Ammon's horn (tissue), 1 donor: ENCODE data around the gene SEZ6L.

Experiments
- DNase-seq: peaks from one replicate; pipeline ENCODE4 v3.0.0-alpha.2; 2016; ENCODE audit warnings: low spot score

Gene SEZ6L

DNA sequence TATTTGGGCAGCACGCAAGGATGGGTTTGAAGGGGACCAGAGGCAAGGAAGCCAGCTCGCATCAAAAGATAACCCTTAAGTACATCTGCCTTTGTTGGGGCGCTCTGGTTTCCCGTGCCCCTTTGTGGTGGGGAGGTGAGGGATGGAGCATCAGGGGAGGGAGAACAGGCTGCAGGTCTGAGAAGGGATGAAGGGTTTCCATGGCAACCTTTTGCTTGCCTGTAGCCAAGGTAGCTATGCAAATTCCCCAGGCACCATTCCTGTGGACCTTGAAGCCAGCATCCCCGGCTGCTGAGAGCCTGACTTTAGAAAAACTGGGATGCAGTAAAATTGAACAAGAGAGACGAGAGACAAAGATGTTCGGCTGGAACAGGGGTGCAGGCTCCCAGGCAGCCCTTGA is 75.7 kb downstream of the SEZ6L start:
- DNase-seq, result no peak

DNA sequence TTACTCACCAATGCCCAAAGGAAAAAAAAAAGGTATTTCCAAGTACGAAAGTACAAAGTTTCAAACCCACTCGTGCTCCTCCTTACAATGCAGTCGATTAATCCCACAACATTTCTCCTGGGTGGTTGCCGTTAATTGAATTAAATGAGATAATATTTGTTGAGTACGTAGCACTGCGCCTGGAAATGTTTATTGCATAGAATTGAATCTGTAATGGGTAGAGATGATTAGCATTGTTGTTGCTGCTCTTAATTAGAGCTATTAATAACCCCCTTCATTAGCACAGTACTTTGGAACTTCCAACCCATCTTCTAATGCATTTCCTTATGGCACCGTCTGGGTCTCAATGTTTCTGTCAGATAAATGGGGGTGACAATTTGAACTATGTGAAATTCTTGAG is 77.3 kb downstream of the SEZ6L start:
- DNase-seq, result no peak

DNA sequence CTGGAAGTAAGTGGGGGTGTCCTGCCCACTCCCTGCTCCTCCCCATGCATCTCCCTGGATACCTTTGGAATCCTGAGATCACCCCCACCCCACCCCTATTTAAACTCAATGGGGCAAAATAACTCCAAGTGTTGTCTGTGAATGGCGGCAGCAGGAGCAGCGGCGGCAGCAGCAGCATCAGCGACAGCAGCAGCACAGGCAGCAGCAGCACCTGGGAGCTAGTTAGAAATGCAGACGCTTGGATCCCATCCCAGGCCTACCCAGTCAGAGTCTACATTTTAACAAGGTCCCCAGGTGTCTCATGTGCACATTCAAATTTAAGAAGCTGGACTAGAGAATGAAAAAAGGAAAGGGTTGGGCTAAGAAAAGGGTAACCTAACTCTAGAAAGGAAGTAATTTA is 82.6 kb downstream of the SEZ6L start:
- no peak for DNase-seq

DNA sequence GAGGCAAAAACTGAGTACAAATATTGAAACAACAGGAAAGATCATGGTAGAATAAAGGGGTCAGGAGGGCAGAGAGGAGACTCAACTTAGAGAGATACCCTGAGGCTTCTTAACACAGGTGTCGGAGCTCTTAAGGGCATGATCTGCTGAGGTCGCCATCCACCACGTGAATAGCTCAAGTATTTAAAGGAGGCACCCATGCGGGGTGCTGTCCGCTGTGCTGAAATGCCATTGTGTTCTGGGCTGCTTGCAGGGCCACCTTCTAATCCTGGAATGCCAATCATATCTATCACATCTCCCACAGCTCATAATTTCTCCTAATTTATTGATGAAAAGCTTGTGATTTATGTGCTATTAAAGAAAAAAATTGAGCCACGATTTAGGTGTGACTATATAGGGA is 90.2 kb downstream of the SEZ6L start:
- DNase-seq, result no peak

DNA sequence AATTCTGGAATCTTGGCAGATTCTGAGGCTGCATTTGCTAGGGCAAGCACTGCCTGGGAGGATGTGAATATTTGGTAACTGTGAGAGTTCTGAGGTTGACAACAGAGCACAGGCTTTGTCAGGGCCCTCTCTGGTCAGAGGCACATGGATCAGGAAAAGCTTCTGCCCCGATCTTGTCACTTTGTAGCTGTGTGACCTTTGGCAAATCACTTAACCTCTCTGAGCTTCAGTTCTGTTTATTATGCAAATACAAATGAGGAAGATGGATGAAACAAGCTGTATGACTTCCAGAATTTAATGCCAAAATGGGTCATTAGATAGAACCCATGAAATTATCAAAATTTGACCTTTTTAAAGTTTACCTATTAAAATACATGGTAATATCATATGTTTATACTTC is 94.9 kb downstream of the SEZ6L start:
- DNase-seq, result no peak

DNA sequence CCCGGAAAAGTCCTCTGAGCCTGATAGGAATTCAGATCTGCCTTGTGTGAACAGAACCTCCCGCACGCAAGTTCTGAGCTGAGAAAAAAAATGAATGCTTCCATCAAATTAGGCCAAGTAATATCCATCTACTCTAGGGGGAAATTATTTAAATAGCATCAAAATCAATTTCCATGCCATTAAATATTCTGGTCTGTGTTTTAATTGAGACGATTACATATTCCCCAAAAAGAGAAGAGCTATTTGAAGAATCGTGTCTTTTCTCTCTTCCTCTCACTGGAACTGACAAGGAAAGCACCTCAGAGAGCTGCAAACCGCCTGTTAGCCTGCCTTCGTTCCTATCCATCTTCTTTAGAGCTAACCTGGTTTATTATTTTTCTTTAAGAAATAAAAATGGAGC is 96.0 kb downstream of the SEZ6L start:
- DNase-seq, result no peak

DNA sequence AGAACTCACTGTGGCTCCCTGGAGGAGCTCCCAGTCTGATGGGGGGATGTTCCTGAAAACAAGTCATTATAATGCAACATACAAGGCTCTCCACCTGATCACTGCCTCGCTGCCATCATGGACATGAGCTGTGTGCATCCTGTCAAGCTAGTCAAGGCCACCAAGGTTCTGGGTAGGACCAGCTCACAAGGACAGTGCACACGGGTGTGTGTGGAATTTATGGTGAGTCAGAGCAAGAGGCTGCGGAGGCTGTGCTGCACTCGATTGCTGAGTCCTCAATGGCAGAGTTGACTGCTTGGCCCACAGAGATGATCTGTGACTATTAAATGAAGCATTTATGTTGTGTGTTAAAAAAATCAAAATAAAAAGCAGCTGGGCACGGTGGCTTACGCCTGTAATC is 96.6 kb downstream of the SEZ6L start:
- DNase-seq, result peak; percentile 27

DNA sequence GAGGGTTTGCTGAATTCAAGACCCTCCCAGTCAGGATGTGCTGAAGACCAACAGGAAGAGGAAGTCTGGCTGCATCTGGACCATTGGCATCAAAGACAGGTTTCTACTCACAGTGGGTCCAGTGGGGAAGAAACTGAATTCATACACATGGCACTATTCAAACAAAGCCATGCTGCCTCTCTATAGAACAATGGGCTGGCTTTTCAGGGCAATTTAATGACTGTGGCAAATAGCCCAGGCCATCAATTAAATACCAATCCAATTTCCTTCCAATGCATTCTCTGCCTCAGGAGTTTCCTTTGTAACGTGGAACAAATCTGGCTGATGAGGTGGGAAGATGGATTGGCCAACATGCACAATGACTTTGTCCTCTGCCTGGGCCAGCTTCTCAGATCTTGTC is 98.6 kb downstream of the SEZ6L start:
- DNase-seq, result no peak

DNA sequence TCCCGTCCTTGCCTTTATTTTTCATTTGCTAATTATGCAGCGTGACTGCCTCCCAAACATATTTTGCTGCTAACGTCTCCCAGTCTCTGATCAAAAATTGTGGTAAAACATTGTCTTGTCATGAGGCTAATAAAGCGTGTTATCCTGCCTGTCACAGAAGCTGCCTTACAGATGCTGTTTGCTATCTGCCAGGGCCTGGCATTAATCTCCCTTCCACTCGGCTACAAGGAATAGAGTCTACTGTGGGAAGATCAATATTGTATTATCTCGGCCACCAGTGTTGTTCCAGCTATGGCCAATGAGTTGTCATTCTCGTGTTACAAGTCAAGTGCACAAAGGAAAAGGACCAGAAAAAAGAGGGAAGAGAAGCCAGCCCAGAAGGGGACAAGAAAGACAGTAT is 100.3 kb downstream of the SEZ6L start:
- peak; percentile 8 for DNase-seq

DNA sequence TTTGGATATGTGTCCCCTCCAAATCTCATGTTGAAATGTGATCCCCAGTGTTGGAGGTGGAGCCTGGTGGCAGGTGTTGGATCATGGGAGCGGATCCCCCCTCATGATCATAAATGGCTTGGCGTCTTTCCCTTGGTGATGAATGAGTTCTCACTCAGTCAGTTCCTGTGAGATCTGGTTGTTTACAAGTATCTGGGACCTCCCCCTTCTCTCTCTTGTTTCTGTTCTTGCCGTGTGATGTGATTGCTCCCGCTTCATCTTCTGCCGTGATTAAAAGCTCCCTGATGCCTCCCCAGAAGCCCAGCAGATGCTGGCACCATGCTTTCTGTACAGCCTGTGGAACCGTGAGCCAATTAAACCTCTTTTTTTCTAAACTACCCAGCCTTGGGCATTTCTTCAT is 102.2 kb downstream of the SEZ6L start:
- DNase-seq, result no peak

DNA sequence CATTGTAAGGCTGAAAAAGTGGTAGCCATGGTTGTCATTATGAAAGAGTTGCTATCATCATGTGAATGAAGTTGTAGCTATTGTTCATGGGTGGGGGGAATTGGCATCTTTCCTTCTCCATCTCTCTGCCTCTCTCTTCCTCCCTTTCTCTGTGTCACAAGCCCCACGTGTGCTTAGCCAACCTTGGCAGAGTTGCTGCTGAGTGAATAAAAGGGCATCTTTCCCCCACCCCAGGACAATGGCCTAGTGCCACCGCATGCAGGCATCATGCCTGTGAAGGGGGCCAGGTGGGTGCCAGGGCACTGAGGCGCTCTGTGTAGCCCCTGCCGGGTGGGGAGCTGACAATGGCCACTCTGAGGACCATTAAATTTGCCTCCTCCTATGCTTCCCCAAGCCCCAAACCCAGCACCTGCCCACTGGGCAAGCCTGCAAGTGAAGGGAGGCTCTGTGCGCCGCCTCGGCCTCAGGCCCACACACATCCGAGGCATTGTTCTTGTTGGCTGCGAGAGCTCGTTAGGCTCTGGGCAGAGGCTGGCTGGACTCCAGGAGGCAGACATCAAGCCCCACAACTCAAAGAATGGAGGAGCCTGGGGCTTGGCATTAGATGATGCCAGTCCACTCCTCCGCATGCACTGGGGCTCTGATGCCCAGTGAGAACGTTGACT is 103.9 kb downstream of the SEZ6L start:
- DNase-seq, result peak; percentile 91

DNA sequence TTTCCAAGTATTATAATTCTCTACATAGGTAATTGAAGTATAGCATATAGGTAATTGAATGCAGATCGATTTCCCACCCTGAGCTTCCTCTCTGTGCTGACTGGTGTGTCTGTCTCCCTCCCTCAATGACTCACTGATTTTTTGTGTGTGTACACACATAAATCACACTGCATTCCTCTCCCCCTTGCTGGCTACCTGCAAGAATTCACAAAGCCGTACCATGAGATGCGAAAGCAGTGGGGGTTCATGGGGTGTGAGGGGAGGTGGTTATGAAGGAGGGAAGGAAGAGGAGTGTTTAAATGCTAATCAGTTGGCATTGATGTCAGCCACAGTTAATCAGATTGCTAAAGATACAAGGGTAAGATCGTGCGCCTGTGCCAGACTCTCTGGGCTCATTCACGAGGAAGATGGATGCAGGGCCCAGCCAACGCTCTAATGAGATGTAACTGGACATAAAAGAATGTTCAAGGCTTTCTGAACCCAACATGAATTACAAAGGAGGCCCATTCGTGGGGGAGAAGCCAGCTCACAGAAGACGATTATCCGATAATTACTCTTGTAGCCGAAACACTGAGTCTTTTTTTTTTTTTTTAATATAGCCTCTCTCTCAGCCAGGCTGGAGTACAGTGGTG is 107.4 kb downstream of the SEZ6L start:
- DNase-seq, result peak; percentile 45

DNA sequence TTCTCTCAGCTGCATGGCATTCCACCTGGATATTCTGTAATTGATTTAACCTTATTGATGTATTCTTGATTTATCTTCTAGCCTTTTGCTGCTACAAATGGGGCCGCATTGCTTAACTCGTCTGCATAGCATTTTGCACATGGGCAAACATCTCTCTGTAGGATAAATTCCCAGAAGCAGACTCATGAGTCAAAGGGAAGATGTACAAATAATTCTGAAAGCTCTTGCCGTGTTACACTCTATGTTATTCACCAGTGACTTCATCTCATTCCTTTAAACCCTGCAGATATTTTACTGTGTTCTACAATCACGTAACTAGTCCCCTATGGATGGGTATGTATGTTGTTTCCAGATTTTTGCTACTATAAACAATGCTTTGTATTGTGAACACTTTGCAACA is 112.7 kb downstream of the SEZ6L start:
- no peak for DNase-seq

DNA sequence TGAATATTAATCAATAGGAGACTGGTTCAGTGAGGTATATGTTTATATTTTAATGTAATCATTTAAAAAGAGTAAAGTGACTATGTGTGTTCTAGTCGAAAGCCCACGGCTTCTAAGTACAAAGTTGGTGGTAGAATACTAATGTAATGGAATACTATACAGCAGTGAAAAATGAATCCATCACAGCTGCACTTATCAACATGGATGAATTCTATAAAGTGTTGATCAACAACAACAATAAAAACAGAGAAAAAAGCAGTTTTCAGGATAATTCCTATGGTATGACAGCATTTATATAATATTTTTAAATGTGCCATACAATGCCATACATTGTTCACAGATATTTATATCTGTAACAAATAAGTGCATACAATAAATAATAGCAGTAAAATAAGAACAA is 114.1 kb downstream of the SEZ6L start:
- no peak for DNase-seq

DNA sequence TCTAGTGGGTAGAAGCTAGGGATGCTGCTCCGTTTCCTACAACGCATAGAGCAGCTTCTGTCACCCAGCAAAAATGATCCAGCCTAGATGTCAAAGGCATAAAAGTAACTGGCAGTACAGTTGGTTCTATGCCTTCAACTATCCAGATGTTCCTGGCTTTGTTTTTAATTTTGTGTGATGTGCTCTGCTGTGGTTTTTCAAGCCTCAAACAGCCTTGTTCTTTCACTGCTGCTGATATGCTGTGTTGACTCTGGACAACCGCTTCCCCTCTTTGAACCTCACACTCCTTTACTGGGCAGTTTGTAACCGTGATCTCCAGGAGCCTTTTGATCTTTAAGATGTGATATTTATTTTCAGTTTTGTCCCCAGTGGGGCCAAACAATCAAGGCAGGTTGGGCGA is 116.4 kb downstream of the SEZ6L start:
- no peak for DNase-seq

DNA sequence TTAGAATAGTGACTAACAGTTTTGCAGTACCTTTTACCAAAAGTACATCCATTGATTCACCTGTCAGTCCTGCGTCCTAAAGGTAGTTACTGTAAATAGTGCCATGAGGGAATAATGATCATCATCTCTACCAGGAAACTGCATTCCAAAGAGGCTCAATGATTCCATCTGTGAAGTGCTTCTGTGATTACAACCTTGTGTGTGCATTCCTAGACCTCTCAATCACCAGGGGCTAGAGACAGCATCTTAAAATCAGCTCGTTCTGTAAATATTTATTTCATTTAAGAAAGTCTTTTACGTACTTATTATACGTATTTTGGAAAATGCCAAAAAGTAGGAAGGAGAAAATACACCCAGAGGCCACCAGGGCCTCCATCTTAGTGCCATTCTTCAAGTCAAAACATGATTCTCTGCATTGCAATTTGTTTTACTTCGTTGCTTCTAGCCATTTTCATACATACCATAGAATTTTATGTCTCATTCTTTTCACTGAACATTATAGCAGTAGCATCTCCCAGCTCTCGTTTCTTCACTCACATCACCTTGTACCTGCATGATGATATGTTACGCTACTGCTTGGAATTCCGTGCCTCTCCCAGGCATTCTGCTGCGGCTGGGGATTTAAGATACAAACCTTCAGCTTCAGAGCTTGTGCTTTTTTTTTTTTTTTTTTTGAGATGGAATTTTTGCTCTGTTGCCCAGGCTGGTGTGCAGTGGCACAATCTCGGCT is 117.0 kb downstream of the SEZ6L start:
- no peak for DNase-seq

DNA sequence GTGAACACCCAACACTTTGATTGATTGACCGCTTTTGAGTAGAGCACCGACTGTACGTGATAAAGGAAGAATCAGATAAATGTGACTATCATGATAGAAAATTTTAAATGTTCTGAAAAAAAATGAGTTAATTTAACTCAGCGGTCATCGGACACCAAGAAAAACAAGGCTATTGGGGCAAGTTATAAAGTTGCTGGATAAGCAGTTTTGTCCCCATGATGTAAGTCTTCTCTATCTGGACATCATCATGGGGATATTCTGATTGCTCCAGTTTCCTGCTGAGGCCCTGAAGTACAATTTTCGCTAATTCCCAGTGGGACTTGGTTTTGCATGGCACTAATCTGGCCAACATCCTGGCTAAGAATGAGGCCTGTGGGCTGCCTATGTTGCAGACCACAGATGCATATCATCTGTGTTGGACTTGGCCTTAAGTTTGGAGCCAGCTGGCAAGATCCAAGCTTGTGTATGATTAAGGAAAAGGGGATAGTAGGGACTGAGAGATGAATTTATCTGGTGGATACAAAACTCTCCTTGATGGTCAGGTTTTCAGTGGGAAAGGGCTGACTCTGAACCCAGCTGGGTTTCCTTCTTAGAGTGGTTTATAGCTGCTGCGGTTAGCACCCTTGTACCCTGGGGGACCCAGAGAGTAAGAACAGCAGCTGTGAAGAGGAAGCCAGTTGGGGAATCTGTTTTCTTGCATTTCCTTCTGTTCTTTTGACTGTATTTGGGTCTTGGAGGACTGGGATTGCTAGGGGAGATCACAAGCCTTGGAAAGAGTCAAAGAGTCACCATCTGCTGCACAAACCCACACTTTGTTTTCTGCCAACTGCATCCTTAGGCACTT is 118.3 kb downstream of the SEZ6L start:
- DNase-seq, result no peak

DNA sequence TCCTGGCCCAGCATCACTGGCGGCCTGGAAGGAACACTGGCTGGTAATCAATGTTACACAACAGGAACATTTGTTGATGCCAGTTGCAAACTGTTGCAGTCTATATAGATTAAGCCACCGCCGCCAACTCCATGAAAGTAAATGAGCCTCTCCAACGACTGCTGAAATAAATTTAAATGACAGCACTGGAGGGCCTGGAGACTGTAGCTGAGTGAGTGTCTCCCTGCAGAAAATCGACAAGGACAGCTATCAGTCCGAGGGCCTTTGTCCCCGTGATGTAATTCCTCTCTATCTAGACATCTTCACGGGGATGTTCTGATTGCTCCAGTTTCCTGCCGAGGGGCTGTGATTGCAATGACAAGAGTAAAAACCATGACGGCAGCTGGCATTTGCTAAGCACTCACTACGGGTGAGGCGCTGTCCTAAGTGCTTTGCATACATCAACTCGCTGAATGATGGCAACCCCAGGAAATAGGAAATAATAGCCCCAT is 120.4 kb downstream of the SEZ6L start:
- no peak for DNase-seq

DNA sequence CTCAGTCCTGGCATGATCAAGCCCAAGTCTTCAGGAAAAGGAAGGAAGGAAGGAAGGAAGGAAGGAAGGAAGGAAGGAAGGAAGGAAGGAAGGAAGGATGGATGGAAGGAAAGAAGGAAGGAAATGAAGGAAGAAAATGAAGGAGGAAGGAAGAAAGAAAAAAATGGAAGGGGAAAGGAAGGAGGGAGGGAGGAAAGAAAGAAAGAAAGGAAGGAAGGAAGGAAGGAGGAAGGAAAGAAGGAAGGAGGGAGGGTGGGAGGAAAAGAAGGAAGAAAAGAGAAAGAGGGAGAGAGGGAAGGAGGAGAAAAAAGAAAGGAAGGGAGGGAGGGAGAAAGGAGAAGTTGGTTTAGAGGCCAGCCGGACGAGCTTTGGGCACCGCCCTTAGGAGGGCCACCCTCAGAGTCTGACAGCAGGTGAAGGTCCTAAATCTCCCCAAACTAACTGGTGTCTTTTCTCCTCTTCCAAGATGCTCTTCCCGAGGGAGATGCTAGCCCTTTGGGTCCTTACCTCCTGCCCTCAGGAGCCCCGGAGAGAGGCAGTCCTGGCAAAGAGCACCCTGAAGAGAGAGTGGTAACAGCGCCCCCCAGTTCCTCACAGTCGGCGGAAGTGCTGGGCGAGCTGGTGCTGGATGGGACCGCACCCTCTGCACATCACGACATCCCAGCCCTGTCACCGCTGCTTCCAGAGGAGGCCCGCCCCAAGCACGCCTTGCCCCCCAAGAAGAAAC is 122.8 kb downstream of the SEZ6L start:
- no peak for DNase-seq

DNA sequence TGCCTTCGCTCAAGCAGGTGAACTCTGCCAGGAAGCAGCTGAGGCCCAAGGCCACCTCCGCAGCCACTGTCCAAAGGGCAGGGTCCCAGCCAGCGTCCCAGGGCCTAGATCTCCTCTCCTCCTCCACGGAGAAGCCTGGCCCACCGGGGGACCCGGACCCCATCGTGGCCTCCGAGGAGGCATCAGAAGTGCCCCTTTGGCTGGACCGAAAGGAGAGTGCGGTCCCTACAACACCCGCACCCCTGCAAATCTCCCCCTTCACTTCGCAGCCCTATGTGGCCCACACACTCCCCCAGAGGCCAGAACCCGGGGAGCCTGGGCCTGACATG is 123.4 kb downstream of the SEZ6L start:
- DNase-seq, result no peak

DNA sequence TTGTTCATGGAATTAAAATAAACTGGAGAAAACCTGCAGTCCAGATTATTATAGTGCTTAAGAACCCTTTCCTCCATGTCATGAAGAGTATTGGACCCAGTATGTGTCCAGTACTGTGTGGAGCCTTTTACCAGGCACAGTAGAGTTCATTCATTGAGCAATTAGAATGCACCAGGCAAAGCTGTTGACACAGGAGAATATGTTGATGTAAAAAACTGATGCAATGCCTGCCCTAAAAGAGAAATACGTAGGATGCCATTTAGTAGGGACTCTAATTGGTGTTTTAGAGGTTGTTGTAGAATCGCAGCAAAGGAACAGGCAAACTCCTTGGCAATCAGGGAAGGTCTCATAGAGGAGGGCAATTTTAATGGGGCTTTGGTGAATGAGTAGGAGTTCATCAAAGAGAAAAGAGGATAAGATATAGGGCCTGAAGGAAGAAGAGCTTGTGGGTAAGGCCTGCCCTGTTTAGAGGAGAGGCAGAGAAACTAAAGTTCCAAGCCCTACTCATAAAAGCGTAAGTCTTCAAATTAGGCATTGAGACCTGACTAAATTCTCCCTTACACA is 126.4 kb downstream of the SEZ6L start:
- DNase-seq, result no peak
